Neuronal stem cell (in vitro differentiated cells): ENCODE measurements around the gene FCGR3A.

ENCODE experiments used
- DNase-seq: peaks from one replicate; pipeline ENCODE4 v3.0.0-alpha.2; 2013; ENCODE audit warnings: low spot score
- H2AFZ ChIP-seq: one replicate; pipeline ENCODE4 v1.6.1; 2013; ENCODE audit warnings: mild to moderate bottlenecking, low read length, inconsistent platforms
- H2AK5ac ChIP-seq: 2 replicates; pipeline ENCODE4 v1.6.1; 2013; ENCODE audit warnings: low read depth, mild to moderate bottlenecking, inconsistent platforms, low read length, moderate library complexity, mixed read lengths
- H2BK120ac ChIP-seq: 2 replicates; pipeline ENCODE4 v1.6.1; 2013; ENCODE audit warnings: low read depth, mild to moderate bottlenecking, inconsistent platforms, low read length, moderate library complexity, mixed read lengths
- H2BK12ac ChIP-seq: one replicate; pipeline ENCODE4 v1.6.1; 2013; ENCODE audit warnings: low read length, inconsistent platforms
- H2BK15ac ChIP-seq: 2 replicates; pipeline ENCODE4 v1.6.1; 2013; ENCODE audit warnings: mild to moderate bottlenecking, low read length, inconsistent platforms, mixed read lengths
- H2BK5ac ChIP-seq: one replicate; pipeline ENCODE4 v1.6.1; 2013; ENCODE audit warnings: inconsistent platforms, mild to moderate bottlenecking, low read length, moderate library complexity
- H3K14ac ChIP-seq: one replicate; pipeline ENCODE4 v1.6.1; 2013; ENCODE audit warnings: low read length, inconsistent platforms
- H3K18ac ChIP-seq: 2 replicates; pipeline ENCODE4 v1.6.1; 2013; ENCODE audit warnings: low read length, inconsistent platforms
- H3K23ac ChIP-seq: 2 replicates; pipeline ENCODE4 v1.6.1; 2013; ENCODE audit warnings: low read depth, mild to moderate bottlenecking, mixed read lengths, low read length, inconsistent platforms; ENCODE audit not compliant: poor library complexity
- H3K27ac ChIP-seq: replicated peaks from 3 replicates; pipeline ENCODE4 v1.5.1; 2013; ENCODE audit warnings: low read length, inconsistent platforms
- H3K27me3 ChIP-seq, 3 experiments: 2 replicates each; pipeline ENCODE4 v1.6.1; 2013; ENCODE audit warnings: low read length in 3 of 3, mild to moderate bottlenecking in 2 of 3, inconsistent platforms in 1 of 3, low read depth in 1 of 3, mixed read lengths in 1 of 3, moderate library complexity in 1 of 3; ENCODE audit not compliant: control insufficient read depth in 3 of 3, insufficient read depth in 3 of 3
- H3K36me3 ChIP-seq, 2 donors: replicated peaks in 1 of 2; 2 replicates each; pipeline ENCODE4 v1.6.1; 2013; ENCODE audit warnings: low read length in 2 of 2; ENCODE audit not compliant: control insufficient read depth in 2 of 2, insufficient read depth in 2 of 2
- H3K4ac ChIP-seq: 2 replicates; pipeline ENCODE4 v1.6.1; 2013; ENCODE audit warnings: inconsistent platforms, mild to moderate bottlenecking, low read length, moderate library complexity
- H3K4me1 ChIP-seq, 2 donors: 1 replicate in 1 of 2; 2 replicates in 1 of 2; pipeline ENCODE4 v1.6.1; 2013; ENCODE audit warnings: low read length in 2 of 2, low read depth in 1 of 2; ENCODE audit not compliant: control insufficient read depth in 2 of 2, insufficient read depth in 1 of 2
- H3K4me2 ChIP-seq: one replicate; pipeline ENCODE4 v1.6.1; 2013; ENCODE audit warnings: mild to moderate bottlenecking, low read length, inconsistent platforms; ENCODE audit not compliant: insufficient read depth, poor library complexity, severe bottlenecking
- H3K4me3 ChIP-seq, 2 donors: 2 replicates each; pipeline ENCODE4 v1.5.1; 2013; ENCODE audit warnings: low read length in 2 of 2, mild to moderate bottlenecking in 2 of 2, inconsistent platforms in 1 of 2, moderate library complexity in 1 of 2
- H3K79me1 ChIP-seq: one replicate; pipeline ENCODE4 v1.6.1; 2013; ENCODE audit warnings: low read depth, mild to moderate bottlenecking, inconsistent platforms, low read length, moderate library complexity
- H3K9ac ChIP-seq: one replicate; pipeline ENCODE4 v1.6.1; 2013; ENCODE audit warnings: mild to moderate bottlenecking, low read depth, low read length, inconsistent platforms; ENCODE audit not compliant: poor library complexity
- H3K9me3 ChIP-seq, 2 donors: replicated peaks in 1 of 2; 2 replicates each; pipeline versions ENCODE3 to v1.6.1; 2013; ENCODE audit warnings: low read length in 2 of 2, mild to moderate bottlenecking in 2 of 2, inconsistent platforms in 1 of 2, low read depth in 1 of 2, mixed read lengths in 1 of 2, moderate library complexity in 1 of 2; ENCODE audit not compliant: control insufficient read depth in 2 of 2, insufficient read depth in 1 of 2
- H4K8ac ChIP-seq: one replicate; pipeline ENCODE4 v1.6.1; 2013; ENCODE audit warnings: low read depth, mild to moderate bottlenecking, inconsistent platforms, low read length, moderate library complexity
- H4K91ac ChIP-seq: one replicate; pipeline ENCODE4 v1.6.1; 2013; ENCODE audit warnings: low read length, low read depth, mild to moderate bottlenecking, inconsistent platforms; ENCODE audit not compliant: poor library complexity
- WGBS, 2 donors: extraction: QIAGEN DNeasy Blood & Tissue Kit; methylation state at CpG; one replicate each; pipeline ENCODE4 v1.1.7; 2013; ENCODE audit warnings: missing lambda C conversion rate in 2 of 2, mixed read lengths in 1 of 2; ENCODE audit not compliant: insufficient read length in 2 of 2, insufficient replicate concordance in 1 of 2; ENCODE audit errors: extremely low coverage in 2 of 2; 5-methylcytosine and 5-hydroxymethylcytosine counted together

FCGR3A gene

GRCh38 chr1:161495490-161495889, 54.1 kb downstream of the FCGR3A start:
- H3K9ac ChIP-seq: no peak overlapping the region
- no peak overlapping the region for H2BK120ac ChIP-seq
- H2BK5ac ChIP-seq: no peak overlapping the region
- H3K23ac ChIP-seq: no peak overlapping the region
- H3K9me3 ChIP-seq: no peaks in the 10 kb centered on the region
- H3K4me1 ChIP-seq: no peaks in the 10 kb centered on the region
- H4K8ac ChIP-seq: no peak overlapping the region
- no peak overlapping the region for H3K4me2 ChIP-seq
- no peak overlapping the region for H3K4ac ChIP-seq
- H4K91ac ChIP-seq: no peak overlapping the region
- no peaks in the 10 kb centered on the region for H3K79me1 ChIP-seq
- DNase-seq: no peak
- H2BK15ac ChIP-seq: no peak overlapping the region
- H3K14ac ChIP-seq: no peak overlapping the region
- H2AK5ac ChIP-seq: no peak overlapping the region
- H2AFZ ChIP-seq: no peak overlapping the region
- H2BK12ac ChIP-seq: no peak overlapping the region
- no peak overlapping the region for H3K27ac ChIP-seq
- H3K36me3 ChIP-seq: no peaks in the 10 kb centered on the region
- H3K4me3 ChIP-seq: no peak overlapping the region
- no peak overlapping the region for H3K18ac ChIP-seq
- peaks cover 0 to 4% (median 0%) of the 10 kb centered on the region in 3 experiments for H3K27me3 ChIP-seq

- Histone ChIP-seq H2AFZ (no peak overlapping the region), H3K9me3 (no peaks in the 10 kb centered on the region), H4K91ac (no peak overlapping the region), H3K18ac (no peak overlapping the region), H3K4me3 (no peak overlapping the region), H2BK12ac (no peak overlapping the region), H3K4me1 (no peaks in the 10 kb centered on the region), H3K14ac (no peak overlapping the region), H2BK120ac (no peak overlapping the region), H3K79me1 (no peaks in the 10 kb centered on the region), H3K27ac (no peak overlapping the region), H3K27me3 (peaks cover 0 to 10% (median 0%) of the 10 kb centered on the region in 3 experiments), H3K9ac (no peak overlapping the region), H3K36me3 (no peaks in the 10 kb centered on the region), H3K4ac (no peak overlapping the region), H2BK15ac (no peak overlapping the region), H2BK5ac (no peak overlapping the region), H2AK5ac (no peak overlapping the region), H3K23ac (no peak overlapping the region), H4K8ac (no peak overlapping the region), H3K4me2 (no peak overlapping the region)
- no CpG with 5 or more reads among the region's 3 CpGs for WGBS, 2 donors
- DNase-seq: no peak
These were observed 55.4 kb downstream of the FCGR3A start for GRCh38 chr1:161494091-161494735.

GRCh38 chr1:161492827-161493226, 56.8 kb downstream of the FCGR3A start:
- no peak overlapping the region for H4K91ac ChIP-seq
- H2BK120ac ChIP-seq: no peak overlapping the region

More at GRCh38 chr1:161492827-161493226, 56.8 kb downstream of the FCGR3A start:
- Histone ChIP-seq H3K18ac (no peak overlapping the region), H3K14ac (no peak overlapping the region), H2BK15ac (no peak overlapping the region), H3K9ac (no peak overlapping the region), H2BK5ac (no peak overlapping the region), H2BK12ac (no peak overlapping the region), H2AFZ (no peak overlapping the region), H3K4me1 (no peaks in the 10 kb centered on the region), H3K23ac (no peak overlapping the region), H2AK5ac (no peak overlapping the region), H4K8ac (no peak overlapping the region), H3K27ac (no peak overlapping the region), H3K9me3 (no peaks in the 10 kb centered on the region), H3K4me2 (no peak overlapping the region), H3K36me3 (no peaks in the 10 kb centered on the region), H3K27me3 (peaks cover 0 to 8% (median 0%) of the 10 kb centered on the region in 3 experiments), H3K4ac (no peak overlapping the region), H3K4me3 (no peak overlapping the region), H3K79me1 (no peaks in the 10 kb centered on the region)
- no peak for DNase-seq
- no CpG with 5 or more reads among the region's 2 CpGs for WGBS, 2 donors
